Rectal smooth muscle tissue (tissue), 1 donor: ENCODE measurements around the gene KLF15.
A peak's percentile ranks its signal among the peaks of the same experiment; 100 is the strongest.

Experiments used
- H3K27ac ChIP-seq: one replicate; pipeline ENCODE4 v1.7.0; 2013; ENCODE audit warnings: low read depth, low read length, inconsistent platforms
- H3K27me3 ChIP-seq: one replicate; pipeline ENCODE4 v1.7.0; 2013; ENCODE audit warnings: low read length; ENCODE audit not compliant: control insufficient read depth, insufficient read depth
- H3K36me3 ChIP-seq: one replicate; pipeline ENCODE4 v1.7.0; 2013; ENCODE audit warnings: low read length; ENCODE audit not compliant: control insufficient read depth, insufficient read depth
- H3K4me1 ChIP-seq: one replicate; pipeline ENCODE4 v1.7.0; 2013; ENCODE audit warnings: low read length; ENCODE audit not compliant: control insufficient read depth, insufficient read depth
- H3K4me3 ChIP-seq: one replicate; pipeline ENCODE4 v1.7.0; 2013; ENCODE audit warnings: low read length
- H3K9ac ChIP-seq: one replicate; pipeline ENCODE4 v1.7.0; 2013; ENCODE audit warnings: low read length

Gene KLF15

GRCh38 chr3:126307591-126308393 is 49.4 kb downstream of the KLF15 start:
- Histone ChIP-seq H3K36me3 (no peaks in the 10 kb centered on the region), H3K9ac (no peak overlapping the region), H3K4me3 (no peak overlapping the region), H3K4me1 (no peaks in the 10 kb centered on the region), H3K27ac (no peak overlapping the region), H3K27me3 (no peaks in the 10 kb centered on the region)

- Histone ChIP-seq H3K4me1 (no peaks in the 10 kb centered on the region), H3K27ac (no peak overlapping the region), H3K36me3 (no peaks in the 10 kb centered on the region), H3K27me3 (no peaks in the 10 kb centered on the region), H3K9ac (no peak overlapping the region), H3K4me3 (no peak overlapping the region)
These were observed 50.2 kb downstream of the KLF15 start for GRCh38 chr3:126306888-126307482.

- no peak overlapping the region for H3K4me3 ChIP-seq
- H3K36me3 ChIP-seq = no peaks in the 10 kb centered on the region
- no peak overlapping the region for H3K27ac ChIP-seq
- H3K4me1 ChIP-seq = no peaks in the 10 kb centered on the region
- H3K27me3 ChIP-seq = no peaks in the 10 kb centered on the region
- no peak overlapping the region for H3K9ac ChIP-seq
These were observed 50.8 kb downstream of the KLF15 start for GRCh38 chr3:126306397-126306796.

- no peak overlapping the region for H3K27ac ChIP-seq
- H3K27me3 ChIP-seq = no peaks in the 10 kb centered on the region
- H3K4me1 ChIP-seq = peaks cover 5% of the 10 kb centered on the region
- H3K9ac ChIP-seq = no peak overlapping the region
- no peaks in the 10 kb centered on the region for H3K36me3 ChIP-seq
- no peak overlapping the region for H3K4me3 ChIP-seq
These were observed 51.8 kb downstream of the KLF15 start for GRCh38 chr3:126305427-126305826.

- H3K36me3 ChIP-seq = no peaks in the 10 kb centered on the region
- H3K4me3 ChIP-seq = no peak overlapping the region
- no peak overlapping the region for H3K27ac ChIP-seq
- H3K27me3 ChIP-seq = no peaks in the 10 kb centered on the region
- peaks cover 5% of the 10 kb centered on the region for H3K4me1 ChIP-seq
- H3K9ac ChIP-seq = no peak overlapping the region
These were observed 52.5 kb downstream of the KLF15 start for GRCh38 chr3:126304704-126305103.

GRCh38 chr3:126304291-126304690 is 52.9 kb downstream of the KLF15 start:
- no peak overlapping the region for H3K27ac ChIP-seq
- H3K36me3 ChIP-seq = no peaks in the 10 kb centered on the region
- no peak overlapping the region for H3K4me3 ChIP-seq
- no peaks in the 10 kb centered on the region for H3K27me3 ChIP-seq
- H3K4me1 ChIP-seq = peaks cover 5% of the 10 kb centered on the region
- no peak overlapping the region for H3K9ac ChIP-seq

- Histone ChIP-seq H3K4me3 (no peak overlapping the region), H3K27ac (no peak overlapping the region), H3K36me3 (no peaks in the 10 kb centered on the region), H3K27me3 (no peaks in the 10 kb centered on the region), H3K4me1 (peaks cover 5% of the 10 kb centered on the region), H3K9ac (no peak overlapping the region)
These were observed 53.9 kb downstream of the KLF15 start for GRCh38 chr3:126303272-126303671.

GRCh38 chr3:126300761-126301481 is 56.3 kb downstream of the KLF15 start:
- Histone ChIP-seq H3K27ac (peak overlapping the region; percentile 3), H3K4me1 (peaks cover 5% of the 10 kb centered on the region), H3K27me3 (no peaks in the 10 kb centered on the region), H3K36me3 (no peaks in the 10 kb centered on the region), H3K4me3 (no peak overlapping the region), H3K9ac (no peak overlapping the region)

GRCh38 chr3:126300001-126300760 is 57.0 kb downstream of the KLF15 start:
- Histone ChIP-seq H3K27me3 (no peaks in the 10 kb centered on the region), H3K36me3 (no peaks in the 10 kb centered on the region), H3K4me3 (no peak overlapping the region), H3K27ac (peak overlapping the region; percentile 3), H3K9ac (no peak overlapping the region), H3K4me1 (peaks cover 5% of the 10 kb centered on the region)

GRCh38 chr3:126295407-126295939 is 61.7 kb downstream of the KLF15 start:
- H3K4me1 ChIP-seq = no peaks in the 10 kb centered on the region
- no peak overlapping the region for H3K27ac ChIP-seq
- H3K9ac ChIP-seq = no peak overlapping the region
- H3K27me3 ChIP-seq = peaks cover 2% of the 10 kb centered on the region
- no peaks in the 10 kb centered on the region for H3K36me3 ChIP-seq
- no peak overlapping the region for H3K4me3 ChIP-seq

- Histone ChIP-seq H3K27ac (no peak overlapping the region), H3K4me3 (no peak overlapping the region), H3K4me1 (no peaks in the 10 kb centered on the region), H3K9ac (no peak overlapping the region), H3K36me3 (no peaks in the 10 kb centered on the region), H3K27me3 (peaks cover 2% of the 10 kb centered on the region)
These were observed 62.9 kb downstream of the KLF15 start for GRCh38 chr3:126294211-126294808.
